ENCODE measurements around the gene DENND4B.

Gene DENND4B

DNA sequence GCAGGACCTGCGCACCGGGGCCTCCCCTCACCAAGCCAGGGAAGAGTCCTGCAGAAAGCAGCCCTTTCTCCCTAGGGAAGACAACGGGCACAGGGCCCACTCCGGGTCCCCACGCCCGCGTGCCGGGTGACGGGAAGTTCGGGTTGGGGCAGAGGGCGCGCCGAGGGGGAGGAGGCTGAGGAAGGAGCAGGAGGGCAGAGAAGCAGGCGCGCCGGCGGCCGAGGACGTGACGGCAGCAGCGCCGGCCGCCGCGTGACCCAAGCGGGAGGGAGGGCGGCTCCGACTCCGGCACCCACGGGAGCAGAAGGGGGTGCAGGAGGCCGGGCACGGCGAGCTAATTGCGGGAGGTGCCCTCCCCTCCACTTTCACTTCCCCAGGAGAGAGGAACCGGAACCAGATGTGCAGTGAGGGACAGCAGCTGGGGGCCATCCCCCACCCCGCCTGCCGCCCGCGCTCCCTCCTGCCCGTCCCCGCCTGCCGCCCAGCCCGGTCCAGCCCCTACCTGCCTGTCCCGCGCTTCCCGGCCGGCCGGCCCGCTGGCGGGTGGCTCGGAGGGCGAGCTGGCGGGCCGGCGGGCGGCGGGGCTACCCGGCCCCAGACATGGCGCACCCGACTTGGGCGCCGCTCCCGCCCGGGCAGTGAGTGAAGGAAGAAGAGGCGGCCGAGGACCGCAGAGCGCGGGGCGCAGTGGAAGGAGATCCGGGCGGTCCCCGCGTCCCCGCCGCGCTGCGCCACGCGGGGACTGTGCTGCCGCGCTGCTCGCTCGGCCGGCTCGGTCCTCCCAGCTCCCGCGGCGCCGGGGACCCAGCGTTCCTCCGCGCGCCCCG is 510 bp downstream of the DENND4B start:
- peak; percentile 74 for DNase-seq (ENCODE audit: low read depth)

DNA sequence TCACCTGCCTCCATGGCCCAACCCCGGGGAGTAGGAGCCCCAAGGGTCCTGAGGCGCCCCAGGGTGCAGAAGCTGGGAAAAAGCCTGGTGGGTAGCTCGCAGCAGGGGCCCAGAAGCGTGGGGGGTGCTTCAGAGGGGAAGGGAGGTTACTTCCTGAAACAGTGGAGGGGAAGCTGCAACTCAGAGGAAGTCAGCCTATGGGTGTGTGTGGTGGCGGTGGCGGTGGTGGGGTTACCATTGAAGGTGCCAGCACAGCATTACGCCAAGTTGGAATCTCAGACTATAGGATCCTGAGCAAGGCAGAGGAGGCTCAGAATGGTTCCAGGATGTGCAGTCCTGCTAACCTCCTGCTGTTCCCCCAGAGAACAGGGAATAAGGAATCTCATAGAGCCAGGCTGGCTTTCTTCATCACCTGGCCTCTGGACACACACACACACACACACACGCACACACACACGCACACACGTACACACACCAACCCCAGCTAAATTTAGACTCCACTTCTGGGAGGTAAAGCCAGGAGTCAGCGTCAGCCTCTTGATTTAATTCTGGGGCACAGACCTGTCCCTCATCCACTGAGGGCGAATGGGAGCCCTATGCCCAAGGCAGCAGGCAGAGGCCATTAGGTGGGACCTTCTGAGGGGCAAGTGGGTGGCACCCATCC is 1.3 kb downstream of the DENND4B start:
- peak; percentile 34 for DNase-seq (ENCODE audit: low read depth)

DNA sequence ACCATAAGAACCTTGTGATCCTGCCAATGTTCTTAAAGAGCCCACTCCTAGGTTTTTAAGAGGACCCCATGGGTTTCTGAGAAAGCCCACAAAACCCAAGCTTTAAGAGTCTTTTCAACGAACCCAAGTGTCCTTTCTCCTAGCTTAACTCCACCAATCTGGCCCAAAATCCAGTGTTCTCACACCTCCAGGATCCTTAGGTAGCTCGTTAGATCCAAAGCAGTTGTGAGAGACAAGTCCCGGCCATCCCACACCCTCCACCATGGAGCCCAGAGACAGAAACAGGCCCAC is 1.7 kb downstream of the DENND4B start:
- DNase-seq (ENCODE audit: low read depth) = no peak

DNA sequence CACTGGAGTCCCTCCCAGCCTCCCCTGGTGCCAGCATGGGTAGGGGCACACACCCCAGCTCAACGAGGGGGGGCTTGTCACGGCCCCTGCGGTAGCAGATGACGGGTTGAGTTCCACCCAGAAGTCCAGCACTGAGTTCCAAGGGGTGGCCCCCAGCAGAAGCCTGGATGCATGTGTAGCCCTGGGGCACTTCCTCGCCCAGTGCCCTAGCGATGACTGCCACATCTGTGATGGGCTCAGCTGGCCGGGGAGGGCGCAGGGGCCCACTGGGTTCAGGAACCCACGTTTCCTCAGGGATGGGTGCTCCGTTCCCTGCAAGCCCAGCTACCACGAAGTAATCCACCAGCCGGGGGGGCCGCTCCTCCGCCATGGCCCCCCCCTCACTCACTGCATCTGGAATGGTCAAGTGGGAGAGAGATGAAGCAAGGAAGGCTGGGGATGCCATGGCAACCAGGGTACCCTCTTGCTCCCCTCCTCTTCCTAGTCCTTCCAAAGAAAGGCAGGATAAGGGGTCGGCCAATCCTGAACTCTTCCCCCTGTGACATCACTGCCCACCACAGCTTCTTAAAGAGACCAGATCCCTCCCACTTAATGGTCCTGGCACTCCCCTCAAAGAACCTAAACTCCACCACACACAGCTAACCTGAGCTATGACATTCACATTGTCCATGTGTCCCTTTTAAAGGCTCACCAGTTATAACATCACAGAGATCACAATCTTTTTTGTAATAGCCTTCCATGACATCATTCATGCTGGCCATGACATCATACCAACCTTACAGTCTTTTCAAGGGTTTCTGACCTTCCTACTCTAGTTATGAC is 2.3 kb downstream of the DENND4B start:
- no peak for DNase-seq (ENCODE audit: low read depth)

DNA sequence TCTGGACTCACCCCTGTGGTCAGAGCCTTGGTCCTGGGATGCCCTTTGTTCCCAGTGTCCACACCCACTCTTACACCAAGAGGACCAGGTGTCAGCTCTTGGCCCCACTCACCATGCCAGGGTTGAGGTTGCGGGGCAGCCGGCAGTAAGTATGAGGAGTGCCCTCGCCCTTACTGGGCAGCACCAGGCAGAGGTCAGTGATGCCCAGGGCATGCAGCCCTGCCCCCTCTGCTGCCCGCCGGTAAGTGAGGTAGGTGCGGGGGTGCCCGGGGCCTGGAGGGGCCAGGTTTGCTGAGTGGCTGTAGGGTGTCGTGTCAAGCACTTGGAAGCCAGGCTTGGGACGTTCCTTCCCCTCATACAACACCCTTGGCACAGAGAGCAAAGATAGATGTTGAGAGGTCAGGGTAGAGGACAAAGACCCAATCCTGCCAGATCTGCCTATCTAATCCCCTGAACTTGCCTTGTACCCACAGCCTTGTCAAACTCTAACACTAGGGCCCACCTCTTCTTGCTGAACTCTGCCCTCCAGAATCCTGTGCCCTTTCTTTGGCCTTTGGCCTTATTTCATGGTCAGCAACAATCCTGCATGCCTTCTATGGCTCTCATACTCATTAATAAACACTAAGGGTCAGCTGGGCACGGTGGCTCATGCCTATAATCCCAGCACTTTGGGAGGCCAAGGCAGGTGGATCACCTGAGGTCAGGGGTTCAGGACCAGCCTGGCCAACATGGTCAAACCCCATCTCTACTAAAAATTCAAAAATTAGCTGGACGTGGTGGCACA is 3.6 kb downstream of the DENND4B start:
- DNase-seq (ENCODE audit: low read depth) = no peak

DNA sequence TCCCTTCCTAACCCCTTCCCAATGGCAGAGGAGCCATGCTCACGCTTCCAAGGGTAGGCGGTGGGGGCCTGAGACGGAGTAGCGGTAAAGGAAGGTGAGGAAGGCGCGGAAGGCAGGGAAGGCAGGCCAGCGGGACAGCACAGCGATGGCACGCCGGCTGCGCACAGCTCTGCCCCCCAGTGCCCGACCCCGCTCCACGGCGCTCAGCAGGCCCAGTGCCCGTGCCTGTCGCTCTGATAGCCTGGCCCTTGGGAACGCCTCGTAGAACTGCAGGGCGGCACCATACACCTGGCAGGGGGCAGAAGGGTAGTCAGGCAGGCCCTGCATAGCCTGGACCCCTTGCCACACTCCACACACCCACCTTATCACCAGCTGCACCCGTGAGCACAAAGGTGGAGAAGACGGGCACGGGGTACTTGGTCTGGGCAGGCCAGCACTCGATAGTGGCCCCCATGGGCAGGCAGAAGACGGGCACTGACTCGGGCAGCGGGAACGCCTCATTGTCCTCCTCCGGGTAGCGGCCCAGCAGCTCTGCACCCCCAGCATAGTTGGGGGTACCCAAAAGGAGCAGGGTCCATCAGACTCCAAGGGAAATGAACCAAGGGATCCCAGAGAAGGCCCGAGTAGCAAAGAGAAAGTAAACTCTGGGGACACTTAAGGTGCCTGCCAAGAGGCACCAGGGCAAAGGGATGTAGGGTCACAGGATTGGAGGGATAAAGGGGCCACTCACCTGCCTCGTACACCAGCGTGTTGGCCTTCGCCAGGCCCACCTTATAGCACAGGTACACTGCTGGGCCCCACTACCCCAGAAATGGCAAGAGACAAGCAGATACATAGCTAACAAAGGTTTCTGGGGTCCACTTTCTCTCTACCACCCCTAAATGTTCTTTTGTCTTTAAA is 4.4 kb downstream of the DENND4B start:
- no peak for DNase-seq (ENCODE audit: low read depth)

DNA sequence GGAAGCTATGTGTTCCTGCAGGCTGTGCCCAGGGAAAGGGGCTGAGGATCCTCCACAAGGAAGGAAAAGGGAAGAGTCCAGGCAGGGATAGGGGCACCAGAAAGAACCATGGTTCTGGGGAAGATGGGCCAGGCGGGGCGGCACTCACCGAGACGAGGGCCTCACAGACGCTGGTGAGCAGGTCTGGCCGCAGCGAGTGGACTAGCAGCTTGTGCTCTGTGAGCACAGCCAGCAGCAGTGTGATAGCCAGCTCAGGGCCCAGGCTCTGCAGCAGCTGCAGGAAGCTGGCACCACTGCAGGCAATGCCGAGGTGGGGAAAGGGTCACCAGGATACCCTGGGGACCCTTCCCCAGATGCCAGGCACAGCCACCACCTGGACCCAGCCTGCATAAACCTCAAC is 5.8 kb downstream of the DENND4B start:
- DNase-seq (ENCODE audit: low read depth) = no peak

DNA sequence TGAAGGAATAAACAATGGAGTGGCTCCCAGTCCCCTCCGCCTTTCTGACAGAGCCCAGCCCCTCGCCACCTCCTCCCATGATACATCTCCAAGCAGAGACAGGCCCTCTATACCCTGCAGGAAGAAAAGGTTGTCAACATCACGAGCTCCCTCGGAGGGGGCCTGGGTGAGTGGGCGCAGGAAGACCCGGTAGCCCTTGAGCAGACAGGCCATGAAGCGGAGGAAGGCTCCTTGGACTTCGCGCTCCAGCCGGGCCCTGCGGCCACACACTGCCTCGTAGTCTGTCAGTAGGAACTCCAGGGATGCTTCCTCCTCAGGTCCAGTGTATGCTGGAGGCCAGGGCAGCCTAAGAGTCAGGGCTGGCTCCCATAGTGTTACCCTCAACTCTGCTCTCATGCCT is 7.0 kb downstream of the DENND4B start:
- DNase-seq (ENCODE audit: low read depth) = no peak

DNA sequence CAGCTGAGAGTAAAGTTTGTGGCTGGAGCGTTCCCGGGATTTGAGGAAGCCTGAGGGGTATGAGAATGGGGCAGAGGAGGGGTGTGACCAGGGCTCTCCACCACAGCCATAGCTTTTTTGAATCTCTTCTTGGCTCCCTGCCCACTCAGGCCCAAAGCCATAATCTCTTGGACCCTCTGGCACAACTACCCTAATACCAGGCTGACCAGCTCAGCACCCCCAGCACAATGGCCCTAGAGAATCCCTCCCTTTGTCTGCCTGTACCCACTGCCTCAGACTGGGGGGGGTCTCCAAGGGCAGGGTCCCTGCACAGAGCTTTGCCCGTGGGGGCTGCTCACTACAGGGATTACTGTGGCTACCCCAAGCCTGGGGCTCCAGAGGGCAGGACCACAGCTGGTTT is 7.5 kb downstream of the DENND4B start:
- no peak for DNase-seq (ENCODE audit: low read depth)

DNA sequence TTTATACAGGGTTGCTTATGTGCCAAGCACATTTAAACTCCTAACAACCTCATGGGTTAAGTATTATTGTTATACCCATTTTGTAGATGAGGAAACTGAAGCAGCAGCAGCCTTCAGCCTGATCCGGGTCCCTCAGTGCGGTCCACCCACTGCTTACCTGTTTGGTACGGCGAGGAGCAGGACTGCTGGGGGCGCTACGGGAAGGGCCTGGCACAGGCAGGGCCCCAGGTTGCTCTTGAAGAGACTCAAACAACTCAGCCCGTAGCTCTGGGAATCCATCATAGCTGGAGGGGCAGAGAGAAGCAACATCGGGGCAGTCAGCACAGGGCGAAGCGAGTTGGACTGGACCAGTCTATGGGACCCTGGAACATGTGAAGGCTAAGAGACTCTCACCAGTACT is 9.2 kb downstream of the DENND4B start:
- DNase-seq (ENCODE audit: low read depth) = no peak

DNA sequence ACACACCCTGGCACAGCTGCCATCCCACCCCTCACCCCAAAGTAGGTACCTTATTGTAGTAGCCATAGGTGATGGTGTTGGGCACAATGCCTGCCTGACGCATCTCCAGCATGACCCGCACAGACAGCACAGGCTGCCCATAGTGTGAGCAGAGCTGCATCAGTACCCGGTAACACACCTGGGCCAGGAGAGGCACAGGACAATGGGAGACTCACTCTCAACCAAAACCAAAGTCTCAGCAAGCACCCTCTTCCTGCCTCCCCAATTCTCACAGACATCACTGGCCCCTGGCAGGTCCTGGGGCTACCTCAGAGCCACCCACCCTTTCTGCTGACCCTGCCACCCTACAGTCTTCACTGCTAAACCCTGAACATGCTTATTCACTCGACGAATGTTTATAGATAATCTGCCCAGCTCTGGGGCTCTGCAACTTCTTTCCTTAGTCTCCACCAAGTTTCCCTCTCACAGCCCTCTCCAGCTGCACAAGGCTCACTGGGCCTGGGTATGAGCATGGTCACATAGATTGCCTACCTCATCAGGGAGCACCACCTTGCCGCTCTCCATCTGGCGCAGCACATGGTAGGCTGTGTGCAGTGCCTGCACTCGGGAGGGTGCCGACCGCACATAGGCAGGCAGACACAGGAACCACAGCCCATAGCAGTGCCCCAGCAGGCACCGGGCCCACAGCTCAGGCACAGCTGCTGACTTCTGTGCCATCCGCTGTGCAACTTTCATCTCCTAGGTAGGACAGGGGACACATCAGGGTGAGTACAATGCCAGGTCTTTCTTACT is 10.3 kb downstream of the DENND4B start:
- no peak for DNase-seq (ENCODE audit: low read depth)

DNA sequence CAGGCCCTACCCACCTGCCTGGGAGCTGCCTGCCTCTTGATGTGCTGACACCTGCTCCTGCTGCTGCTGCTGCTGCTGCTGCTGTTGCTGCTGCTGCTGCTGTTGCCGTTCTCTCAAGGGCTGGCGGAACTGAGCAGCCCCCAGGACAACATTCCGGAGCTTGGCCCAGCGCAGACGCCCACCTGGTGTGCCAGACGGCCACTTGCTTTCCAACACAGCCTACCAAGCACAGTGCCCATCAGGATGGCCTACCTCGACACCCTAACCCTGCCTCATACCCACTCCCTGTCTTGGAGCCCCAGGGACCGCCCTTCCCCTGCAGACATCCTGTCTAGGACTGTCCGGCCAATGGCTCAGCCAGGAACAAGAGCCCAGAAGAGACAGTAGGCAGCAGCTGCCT is 11.8 kb downstream of the DENND4B start:
- no peak for DNase-seq (ENCODE audit: low read depth)

DNA sequence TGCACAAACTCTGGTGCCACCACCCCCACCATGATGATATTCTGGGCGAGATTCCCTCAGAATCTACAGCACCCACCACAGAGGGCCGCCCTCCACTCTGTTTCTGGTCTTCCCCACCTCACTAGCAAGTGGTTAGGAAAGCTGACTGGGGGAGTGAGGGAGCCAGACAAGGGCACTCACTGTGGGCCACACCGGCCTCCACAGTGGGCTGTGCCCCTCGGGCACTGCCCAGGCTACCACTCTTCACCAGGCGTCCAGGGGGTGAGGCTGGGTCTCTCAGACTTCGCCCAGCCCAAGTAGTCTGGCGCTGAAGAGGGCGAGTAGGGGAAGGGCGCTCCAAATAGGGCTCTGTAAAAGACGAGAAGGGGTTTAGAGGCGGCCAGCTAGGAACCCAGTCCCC is 12.6 kb downstream of the DENND4B start:
- DNase-seq (ENCODE audit: low read depth) = no peak

DNA sequence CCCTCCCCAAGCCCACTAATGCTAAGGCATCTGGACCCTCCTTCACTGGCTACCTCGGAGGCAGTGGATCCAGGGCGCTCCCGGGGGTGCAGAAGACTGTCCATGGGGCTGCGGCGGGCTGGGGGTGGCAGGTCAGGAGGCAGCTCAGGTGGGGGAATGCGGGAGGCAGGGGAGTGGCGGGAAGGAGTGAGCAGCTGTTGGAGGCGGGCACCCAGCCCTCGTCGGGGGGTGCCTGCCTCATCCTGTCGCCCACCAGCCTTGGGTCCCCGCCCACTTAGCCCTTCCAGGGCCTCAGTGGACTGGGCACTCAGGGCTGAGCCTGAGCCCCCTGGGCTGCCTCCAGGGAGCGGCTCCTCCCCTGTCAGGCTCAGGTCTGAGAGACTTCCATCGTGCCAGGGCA is 13.1 kb downstream of the DENND4B start:
- no peak for DNase-seq (ENCODE audit: low read depth)

DNA sequence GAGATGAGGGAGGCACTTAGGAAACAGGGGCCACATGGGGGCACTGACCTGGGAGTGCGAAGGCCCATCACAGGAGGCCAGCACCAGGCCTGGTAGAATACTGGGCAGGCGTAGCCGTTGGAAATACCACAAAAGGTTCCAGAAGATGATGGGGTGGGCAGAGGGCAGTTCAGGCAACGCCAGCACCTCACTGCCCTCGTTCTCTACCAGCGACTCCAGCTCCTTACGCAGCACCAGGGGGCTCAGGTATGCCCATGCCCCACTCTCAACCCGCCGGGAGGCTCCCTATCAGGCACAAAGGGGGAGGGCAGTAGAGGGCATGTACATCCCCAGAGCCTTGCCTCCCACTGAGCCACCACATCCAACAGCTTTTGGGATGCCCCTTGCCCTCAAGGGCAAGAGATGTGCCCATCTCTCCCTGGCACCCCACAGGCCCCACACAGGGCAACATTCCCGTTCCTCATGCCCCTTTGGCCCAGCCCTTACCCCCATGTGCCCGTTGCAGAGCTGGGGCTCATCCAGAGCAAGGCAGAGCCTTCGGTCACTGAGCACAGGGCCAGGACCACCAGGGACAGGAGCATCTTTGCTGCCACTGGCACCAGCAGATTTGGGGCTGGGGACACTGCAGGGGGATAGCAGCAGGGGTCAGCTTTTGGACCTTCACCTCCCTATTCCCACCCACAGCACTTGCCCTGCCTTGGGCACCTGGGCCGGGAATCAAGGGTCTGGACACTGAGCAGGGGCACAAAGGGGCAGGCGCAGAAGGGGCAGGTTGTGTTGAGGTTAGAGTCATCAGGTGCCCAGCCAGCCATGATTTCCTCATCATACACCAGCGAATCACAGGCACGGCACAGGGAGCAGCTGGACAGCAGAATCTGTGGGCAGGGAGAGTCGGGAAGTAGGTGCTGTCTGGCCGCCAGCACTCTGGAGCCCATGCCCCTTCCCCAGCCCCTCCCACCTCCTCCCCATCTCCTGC is 14.1 kb downstream of the DENND4B start:
- no peak for DNase-seq (ENCODE audit: low read depth)

DNA sequence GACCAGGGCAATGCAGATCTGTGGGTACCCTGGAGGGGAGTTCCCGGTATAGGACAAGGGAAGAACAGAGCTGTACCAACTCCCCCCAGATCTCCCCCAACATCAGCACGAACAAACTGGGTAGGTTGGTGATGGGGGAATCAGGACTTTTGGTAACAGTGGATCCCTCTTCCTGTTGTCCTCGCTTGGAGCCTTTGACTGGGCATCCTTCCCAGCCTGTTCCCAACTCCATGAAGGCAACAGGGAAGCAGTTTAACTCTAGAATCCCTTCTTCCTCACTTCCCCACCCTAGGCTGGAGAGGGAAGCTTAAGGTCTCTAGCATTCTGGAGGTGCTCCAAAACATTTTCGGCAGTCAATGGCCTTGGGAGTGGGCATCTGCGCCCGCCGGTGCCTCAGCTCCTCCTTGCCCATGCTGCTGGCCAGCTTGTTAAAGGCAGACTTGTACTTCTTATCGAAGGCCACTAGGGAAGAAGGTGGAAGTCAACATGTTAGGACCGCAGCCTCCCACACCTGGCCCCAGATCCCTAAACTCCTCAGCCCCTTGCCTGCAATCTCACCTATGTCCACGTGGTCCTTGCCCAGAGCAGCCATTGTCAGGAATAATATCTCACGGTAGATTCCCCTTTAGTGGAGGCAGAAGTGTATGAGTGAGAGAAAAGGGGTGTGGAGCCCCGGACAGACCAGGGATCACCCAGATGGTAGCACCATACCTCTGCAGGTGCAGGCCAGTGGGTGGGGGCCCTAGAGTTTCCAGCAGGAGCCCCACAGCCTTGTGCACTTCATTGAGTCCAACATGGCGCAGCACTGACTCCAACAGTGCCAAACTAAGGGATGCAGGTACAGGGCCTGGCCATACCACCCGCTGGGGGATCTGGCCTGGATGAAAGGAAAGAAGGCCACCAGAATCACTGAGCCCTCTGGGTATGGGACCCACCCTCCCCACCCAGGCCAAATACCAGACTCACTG is 16.3 kb downstream of the DENND4B start:
- no peak for DNase-seq (ENCODE audit: low read depth)

DNA sequence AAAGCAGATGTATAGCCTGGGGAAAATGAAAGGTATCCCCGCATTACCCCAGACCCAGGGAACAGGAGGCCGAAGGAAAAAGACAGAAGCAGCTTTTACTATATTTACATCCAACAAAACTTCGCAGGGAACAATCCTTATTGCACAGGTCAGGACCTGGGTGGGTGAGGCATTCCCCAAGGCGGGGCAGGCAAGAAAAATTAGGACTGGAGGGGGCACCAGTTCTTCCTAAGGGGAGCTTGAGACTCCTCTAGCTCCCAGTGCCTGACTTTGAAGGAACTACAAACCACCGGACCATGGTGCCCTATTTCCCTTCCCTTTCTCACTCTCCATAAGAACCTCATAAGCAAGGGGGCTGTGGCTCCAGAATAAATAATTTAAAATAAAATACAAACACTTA is 17.1 kb downstream of the DENND4B start:
- no peak for DNase-seq (ENCODE audit: low read depth)

DNA sequence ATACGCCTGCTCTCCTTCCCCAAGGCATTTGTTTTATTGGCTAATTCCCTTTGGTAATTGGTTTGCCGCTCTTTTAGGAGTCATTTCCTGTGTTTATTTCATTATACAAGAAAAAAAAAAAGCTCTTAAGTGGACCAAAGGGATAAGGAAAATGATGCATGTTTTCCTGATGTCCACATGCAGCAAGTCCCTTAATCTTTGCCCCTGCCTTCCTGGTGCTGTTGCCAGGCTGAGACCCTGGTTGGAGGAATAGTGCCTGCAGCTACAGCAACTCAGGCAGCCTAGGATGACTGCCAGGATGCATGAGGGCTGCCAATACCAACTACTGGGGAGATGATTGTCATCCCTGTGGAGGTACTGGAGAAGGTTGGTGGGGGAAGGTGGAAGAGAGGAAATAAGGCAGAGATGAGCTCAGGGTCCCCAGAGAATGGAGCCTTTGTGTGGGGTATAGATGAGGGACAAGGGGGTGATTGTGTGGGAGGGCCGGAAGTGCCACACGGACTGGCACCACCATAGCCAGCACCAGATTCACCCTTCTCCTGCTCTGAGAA is 17.7 kb downstream of the DENND4B start:
- peak; percentile 68 for DNase-seq (ENCODE audit: low read depth)

Data from EH (cell line).